ENCODE data around the gene MCU. TPM values are rescaled to one million over a fixed set of nuclear protein-coding genes. Genes with fewer than 3 reads are reported as not detected.

Gene MCU
- total and polyA plus RNA-seq, 2 of the 4 experiments (the other 2 are of a cell fraction), result 36.2 to 36.7 TPM

GRCh38 chr10:72796042-72796441 is 104.1 kb downstream of the MCU start:
- Histone ChIP-seq H3K79me1 (ENCODE audit: low read depth in 1 of 2, low read length in 2 of 2) (peaks cover 33 to 60% of the 10 kb centered on the region in 2 experiments), H3K9ac (ENCODE audit: low read depth, low read length) (no peak overlapping the region), H3K27ac (ENCODE audit: insufficient read depth, low read length) (no peak overlapping the region), H3K18ac (ENCODE audit: low read depth, low read length) (no peak overlapping the region), H3K9me1 (ENCODE audit: insufficient read depth, low read length) (peaks cover 3% of the 10 kb centered on the region), H3K4me2 (ENCODE audit: low read depth, low read length) (no peak overlapping the region), H4K20me1 (ENCODE audit: insufficient read depth, low read length) (peaks cover 6% of the 10 kb centered on the region; the same call in 1 of the 2 replicates), H3K14ac (replicated peaks; ENCODE audit: low read depth, low read length) (no peak overlapping the region), H2BK20ac (ENCODE audit: low read depth, low read length) (no peak overlapping the region), H3K4ac (ENCODE audit: low read depth, low read length) (no peak overlapping the region), H2AK5ac (ENCODE audit: low read depth, low read length) (no peak overlapping the region), H2BK120ac (ENCODE audit: low read depth, low read length) (no peak overlapping the region), H4K8ac (ENCODE audit: low read depth in 2 of 2, low read length in 2 of 2) (no peak overlapping the region), H3K9me3 (ENCODE audit: control insufficient read depth, insufficient read depth, low read length) (no peaks in the 10 kb centered on the region), H2BK15ac (ENCODE audit: low read depth, low read length) (no peak overlapping the region), H3K4me3 (ENCODE audit: insufficient read depth, low read depth, low read length) (no peak overlapping the region), H3K4me1 (ENCODE audit: control insufficient read depth, insufficient read depth, low read length) (peaks cover 8% of the 10 kb centered on the region), H3K36me3 (ENCODE audit: control insufficient read depth, insufficient read depth, low read length) (peaks cover 3% of the 10 kb centered on the region; the same call in 1 of the 2 replicates), H4K5ac (ENCODE audit: low read depth, low read length) (no peak overlapping the region), H3K23ac (ENCODE audit: low read depth, low read length) (no peak overlapping the region), H2BK5ac (ENCODE audit: low read depth, low read length, poor library complexity, severe bottlenecking) (no peak overlapping the region), H3K56ac (ENCODE audit: extremely low read depth, insufficient read depth, low read length) (no peak overlapping the region), H2AK9ac (replicated peaks; ENCODE audit: low read depth, low read length, poor library complexity) (no peak overlapping the region), H3K27me3 (ENCODE audit: control insufficient read depth, insufficient read depth, low read length) (no peaks in the 10 kb centered on the region), H2AFZ (replicated peaks; ENCODE audit: low read length, poor library complexity) (no peak overlapping the region), H4K91ac (ENCODE audit: insufficient read depth, low read depth, low read length) (no peak overlapping the region)
- no TSS peak for BruUV-seq (replicated peaks)
- intact Hi-C loops (cut with micrococcal nuclease), result no loop called here
- 60% methylated on average over 1 of the region's 3 CpGs; no CpG with 5 or more reads in 1 of the 2 experiments for WGBS, 2 experiments (ENCODE audit: extremely low coverage in 2 of 2, insufficient read length in 1 of 2)
- ATAC-seq (ENCODE audit: low read depth) (no peak), DNase-seq (peak; percentile 34)
- ChIA-PET POLR2A (ENCODE audit: unreplicated experiment) (no interaction called here), CTCF (no interaction called here)
- no peak for TF ChIP-seq RCOR1 (IDR thresholded peaks at IDR 0.05; ENCODE audit: insufficient replicate concordance, low read length)
- TF ChIP-seq POLR2A (IDR thresholded peaks at IDR 0.05; ENCODE audit: low read depth, low read length), result no peak
- no peak for TF ChIP-seq NFE2L2 (IDR thresholded peaks at IDR 0.05; ENCODE audit: low read depth, low read length)
- no peak for TF ChIP-seq SMC3 (IDR thresholded peaks at IDR 0.05; ENCODE audit: low read depth, low read length)
- dilution Hi-C loops (cut with HindIII; ENCODE audit: low sequenced_read_pairs, unreplicated experiment), result no loop called here
- in situ Hi-C loops (cut with MboI; ENCODE audit: low sequenced_read_pairs), result no loop called here

All from IMR-90 (cell line).